Thyroid gland (tissue), 4 donors: ENCODE data around the gene MON2.

Experiments
- CTCF ChIP-seq, 6 experiments: fragments of 200-600 bp in 3 of 6; fragments of 450-650 bp in 3 of 6; sonication (generic) in 3 of 6; IDR thresholded peaks; one replicate each; pipeline ENCODE4 v1.5.1; 2016 to 2019; ENCODE audit warnings: antibody characterized with exemption in 6 of 6, mild to moderate bottlenecking in 2 of 6, inconsistent platforms in 1 of 6, moderate library complexity in 1 of 6
- POLR2A ChIP-seq, 2 donors: fragments of 450-650 bp; IDR thresholded peaks; one replicate each; pipeline ENCODE4 v1.6.1; 2017; ENCODE audit warnings: antibody characterized with exemption in 2 of 2, mild to moderate bottlenecking in 2 of 2, moderate library complexity in 1 of 2

GRCh38 chr12:62584619-62585018 is 118.0 kb downstream of the MON2 start:
- no peak for TF ChIP-seq CTCF (IDR thresholded peaks at IDR 0.05)
- TF ChIP-seq POLR2A (IDR thresholded peaks at IDR 0.05): no peak
